ENCODE measurements around the gene NFU1. TPM values are rescaled to one million over a fixed set of nuclear protein-coding genes. Genes with fewer than 3 reads are reported as not detected.

The NFU1 gene
- total RNA-seq, 4 donors from 2014 or later: 6.7 to 84.8 (median 45.0) TPM

DNA sequence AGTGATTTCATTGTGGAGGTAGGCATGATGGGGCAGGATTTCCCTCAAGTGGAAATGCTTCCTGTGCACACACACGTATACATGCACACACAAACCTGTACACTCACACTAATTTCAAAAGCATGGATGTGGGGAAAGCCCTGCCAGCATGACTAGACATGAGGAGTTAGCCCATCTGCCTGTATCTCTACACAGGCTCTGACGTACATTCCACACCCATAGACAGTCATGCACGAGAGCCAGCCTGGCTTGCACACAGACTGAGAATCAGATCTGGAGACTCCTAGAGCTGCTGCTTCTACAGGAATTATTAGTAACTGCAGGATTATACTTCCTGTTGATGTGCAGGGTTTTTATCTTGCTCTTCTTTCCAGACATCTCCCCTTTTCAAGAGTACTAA lies 27.3 kb upstream of the NFU1 start:
- DNase-seq: no peak
- in situ Hi-C loops (cut with MboI; ENCODE audit: low pct_ligation_motif_present in 1 of 4, low pct_unique_long_range_greater_than_20kb in 1 of 4, low sequenced_read_pairs in 3 of 4): no loop called here

DNA sequence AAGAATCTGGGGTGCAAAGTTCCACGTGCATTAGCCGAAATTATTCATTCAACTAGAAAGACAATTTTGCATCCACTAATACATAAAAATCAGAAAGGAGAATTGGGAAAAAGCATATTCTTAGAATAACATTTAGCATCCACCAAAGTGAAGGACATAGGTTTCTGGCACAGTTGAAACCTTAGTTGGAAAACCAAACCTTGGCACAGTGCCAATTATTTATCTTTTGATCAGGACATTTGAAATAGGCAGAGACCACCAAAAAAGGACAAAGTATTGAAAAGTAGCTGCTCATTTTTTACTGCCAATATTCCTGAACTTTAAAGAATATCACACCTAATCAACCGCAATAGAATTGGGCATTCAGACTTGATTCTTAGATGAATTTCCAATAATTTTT lies 25.5 kb upstream of the NFU1 start:
- no peak for TF ChIP-seq POLR2AphosphoS5 (IDR thresholded peaks at IDR 0.05)
- TF ChIP-seq POLR2A (IDR thresholded peaks at IDR 0.05): no peak
- TF ChIP-seq, protein P1, sequence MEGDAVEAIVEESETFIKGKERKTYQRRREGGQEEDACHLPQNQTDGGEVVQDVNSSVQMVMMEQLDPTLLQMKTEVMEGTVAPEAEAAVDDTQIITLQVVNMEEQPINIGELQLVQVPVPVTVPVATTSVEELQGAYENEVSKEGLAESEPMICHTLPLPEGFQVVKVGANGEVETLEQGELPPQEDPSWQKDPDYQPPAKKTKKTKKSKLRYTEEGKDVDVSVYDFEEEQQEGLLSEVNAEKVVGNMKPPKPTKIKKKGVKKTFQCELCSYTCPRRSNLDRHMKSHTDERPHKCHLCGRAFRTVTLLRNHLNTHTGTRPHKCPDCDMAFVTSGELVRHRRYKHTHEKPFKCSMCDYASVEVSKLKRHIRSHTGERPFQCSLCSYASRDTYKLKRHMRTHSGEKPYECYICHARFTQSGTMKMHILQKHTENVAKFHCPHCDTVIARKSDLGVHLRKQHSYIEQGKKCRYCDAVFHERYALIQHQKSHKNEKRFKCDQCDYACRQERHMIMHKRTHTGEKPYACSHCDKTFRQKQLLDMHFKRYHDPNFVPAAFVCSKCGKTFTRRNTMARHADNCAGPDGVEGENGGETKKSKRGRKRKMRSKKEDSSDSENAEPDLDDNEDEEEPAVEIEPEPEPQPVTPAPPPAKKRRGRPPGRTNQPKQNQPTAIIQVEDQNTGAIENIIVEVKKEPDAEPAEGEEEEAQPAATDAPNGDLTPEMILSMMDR (IDR thresholded peaks at IDR 0.05): no peak
- TF ChIP-seq EP300 (IDR thresholded peaks at IDR 0.05; ENCODE audit: low read depth): no peak
- WGBS, 2 donors (ENCODE audit: low coverage in 1 of 2): 91 to 97% methylated on average over 3 of the region's 3 CpGs
- in situ Hi-C loops (cut with MboI; ENCODE audit: low pct_ligation_motif_present in 1 of 4, low pct_unique_long_range_greater_than_20kb in 1 of 4, low sequenced_read_pairs in 3 of 4): no loop called here
- Histone ChIP-seq H3K4me3 (no peak overlapping the region), H3K4me1 (no peaks in the 10 kb centered on the region), H3K36me3 (peaks cover 0 to 7% (median 0%) of the 10 kb centered on the region in 4 donors), H3K27me3 (no peaks in the 10 kb centered on the region), H3K9me3 (no peaks in the 10 kb centered on the region), H3K27ac (no peak overlapping the region)
- DNase-seq: no peak
- intact Hi-C loops (cut with DNase I; ENCODE audit: low total_unique reads): no loop called here

More for the DNA sequence above, 27.3 kb upstream of the NFU1 start:
- peaks cover 0 to 7% (median 0%) of the 10 kb centered on the region in 4 donors for H3K36me3 ChIP-seq
- TF ChIP-seq, protein P1 (IDR thresholded peaks at IDR 0.05): no peak
- TF ChIP-seq POLR2AphosphoS5 (IDR thresholded peaks at IDR 0.05) (no peak), POLR2A (IDR thresholded peaks at IDR 0.05) (no peak), EP300 (IDR thresholded peaks at IDR 0.05; ENCODE audit: low read depth) (no peak)
- no peak overlapping the region for H3K4me3 ChIP-seq
- WGBS, 2 donors (ENCODE audit: low coverage in 1 of 2): 78% methylated on average over 3 of the region's 3 CpGs; no CpG with 5 or more reads in 1 of the 2 donors
- no peaks in the 10 kb centered on the region for H3K9me3 ChIP-seq
- no peaks in the 10 kb centered on the region for H3K27me3 ChIP-seq
- intact Hi-C loops (cut with DNase I; ENCODE audit: low total_unique reads): no loop called here
- H3K4me1 ChIP-seq: no peaks in the 10 kb centered on the region
- peak overlapping the region in 1 of 4 donors; percentile 26 for H3K27ac ChIP-seq

DNA sequence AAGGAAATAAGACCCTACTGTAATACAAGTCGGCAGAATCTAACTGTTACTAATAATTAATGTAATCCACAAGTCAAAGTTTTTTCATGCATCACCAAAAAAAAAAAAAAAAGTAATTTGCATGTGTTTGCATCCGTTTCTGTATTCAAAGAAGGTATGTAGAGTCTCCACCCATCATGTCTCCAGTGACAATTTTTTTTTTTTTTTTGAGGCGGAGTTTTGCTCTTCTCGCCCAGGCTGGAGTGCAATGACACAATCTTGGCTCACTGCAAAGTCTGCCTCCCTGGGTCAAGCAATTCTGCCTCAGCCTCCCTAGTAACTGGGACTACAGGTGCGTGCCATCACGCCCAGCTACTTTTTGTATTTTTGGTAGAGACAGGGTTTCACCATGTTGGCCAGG lies 24.2 kb upstream of the NFU1 start:
- Histone ChIP-seq H3K36me3 (peaks cover 0 to 7% (median 0%) of the 10 kb centered on the region in 4 donors), H3K27me3 (no peaks in the 10 kb centered on the region), H3K27ac (no peak overlapping the region), H3K4me1 (no peaks in the 10 kb centered on the region), H3K4me3 (no peak overlapping the region), H3K9me3 (no peaks in the 10 kb centered on the region)
- no peak for DNase-seq
- intact Hi-C loops (cut with DNase I; ENCODE audit: low total_unique reads): no loop called here
- in situ Hi-C loops (cut with MboI; ENCODE audit: low pct_ligation_motif_present in 1 of 4, low pct_unique_long_range_greater_than_20kb in 1 of 4, low sequenced_read_pairs in 3 of 4): no loop called here
- 90 to 94% methylated on average over 6 of the region's 6 CpGs for WGBS, 2 donors (ENCODE audit: low coverage in 1 of 2)
- TF ChIP-seq, protein P1 (IDR thresholded peaks at IDR 0.05): no peak
- no peak for TF ChIP-seq POLR2AphosphoS5 (IDR thresholded peaks at IDR 0.05)
- TF ChIP-seq EP300 (IDR thresholded peaks at IDR 0.05; ENCODE audit: low read depth): no peak
- TF ChIP-seq POLR2A (IDR thresholded peaks at IDR 0.05): no peak

DNA sequence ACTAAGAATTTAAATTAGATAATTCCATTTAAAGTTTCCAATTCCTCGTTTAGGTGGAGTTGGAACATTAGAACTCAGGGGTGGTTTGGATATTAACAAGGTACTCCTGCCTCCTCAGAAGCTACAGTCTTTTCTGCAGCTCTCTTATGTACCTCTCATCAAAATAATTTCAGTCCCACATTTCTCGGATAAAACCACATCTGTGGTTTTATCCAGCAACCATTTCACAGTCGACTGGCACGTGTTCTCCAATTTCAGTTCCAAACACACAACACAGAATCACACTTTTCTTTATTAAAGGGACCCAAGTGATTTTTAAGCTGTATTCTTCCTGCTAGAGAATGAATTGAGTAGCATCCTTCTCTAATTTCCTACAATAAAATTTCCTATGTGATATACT lies 22.7 kb upstream of the NFU1 start:
- no peaks in the 10 kb centered on the region for H3K9me3 ChIP-seq
- H3K4me1 ChIP-seq: no peaks in the 10 kb centered on the region
- in situ Hi-C loops (cut with MboI; ENCODE audit: low pct_ligation_motif_present in 1 of 4, low pct_unique_long_range_greater_than_20kb in 1 of 4, low sequenced_read_pairs in 3 of 4) (no loop called here), intact Hi-C loops (cut with DNase I; ENCODE audit: low total_unique reads) (no loop called here)
- DNase-seq: no peak
- H3K4me3 ChIP-seq: no peak overlapping the region
- H3K27ac ChIP-seq: no peak overlapping the region
- 75 to 81% methylated on average over 4 of the region's 4 CpGs for WGBS, 2 donors (ENCODE audit: low coverage in 1 of 2)
- H3K36me3 ChIP-seq: no peaks in the 10 kb centered on the region
- no peak for TF ChIP-seq POLR2AphosphoS5 (IDR thresholded peaks at IDR 0.05)
- TF ChIP-seq POLR2A (IDR thresholded peaks at IDR 0.05): no peak
- no peak for TF ChIP-seq EP300 (IDR thresholded peaks at IDR 0.05; ENCODE audit: low read depth)
- TF ChIP-seq, protein P1 (IDR thresholded peaks at IDR 0.05): no peak
- no peaks in the 10 kb centered on the region for H3K27me3 ChIP-seq
